Subcutaneous abdominal adipose tissue (tissue), 5 donors: ENCODE measurements around the gene ORAI3.

ENCODE experiments used
- H3K27ac ChIP-seq: one replicate; pipeline ENCODE4 v1.7.0; 2013; ENCODE audit warnings: low read depth, mild to moderate bottlenecking, inconsistent platforms, low read length, moderate library complexity
- H3K27me3 ChIP-seq, 5 donors: one replicate each; pipeline ENCODE4 v1.7.0; 2013; ENCODE audit warnings: low read length in 5 of 5, inconsistent platforms in 1 of 5; ENCODE audit not compliant: control insufficient read depth in 5 of 5, insufficient read depth in 4 of 5
- H3K36me3 ChIP-seq, 5 donors: one replicate each; pipeline ENCODE4 v1.7.0; 2013; ENCODE audit warnings: low read length in 5 of 5; ENCODE audit not compliant: control insufficient read depth in 5 of 5, insufficient read depth in 5 of 5
- H3K4me1 ChIP-seq, 5 donors: one replicate each; pipeline ENCODE4 v1.7.0; 2013; ENCODE audit warnings: low read length in 5 of 5, mild to moderate bottlenecking in 3 of 5, moderate library complexity in 1 of 5; ENCODE audit not compliant: control insufficient read depth in 5 of 5, insufficient read depth in 5 of 5
- H3K4me3 ChIP-seq, 5 donors: one replicate each; pipeline ENCODE4 v1.7.0; 2013; ENCODE audit warnings: low read length in 5 of 5, low read depth in 1 of 5
- H3K9ac ChIP-seq, 5 donors: one replicate each; pipeline ENCODE4 v1.7.0; 2013; ENCODE audit warnings: low read length in 5 of 5, mild to moderate bottlenecking in 4 of 5, moderate library complexity in 3 of 5
- H3K9me3 ChIP-seq, 5 donors: one replicate each; pipeline ENCODE4 v1.7.0; 2013; ENCODE audit warnings: low read length in 5 of 5; ENCODE audit not compliant: control insufficient read depth in 5 of 5
- donor health status: healthy.
- donor health status: healthy.
- donor health status: healthy.
- donor health status: healthy.
- donor health status: healthy.

Gene ORAI3

GRCh38 chr16:30948667-30949649, at the start of gene ORAI3:
TSS of gene ORAI3 (plus strand) at chr16:30949068. CDS start at chr16:30949290, 222 bp downstream.
- H3K4me1 ChIP-seq: peaks cover 8 to 53% (median 40%) of the 10 kb centered on the region in 5 donors
- H3K27me3 ChIP-seq: no peaks in the 10 kb centered on the region
- peak within 1 kb of the TSS; percentile 72 for H3K27ac ChIP-seq
- peak within 1 kb of the TSS; percentile 39 to 83 (median 76) for H3K9ac ChIP-seq
- H3K9me3 ChIP-seq: no peaks in the 10 kb centered on the region
- H3K4me3 ChIP-seq: peak within 1 kb of the TSS; percentile 71 to 96 (median 81)
- H3K36me3 ChIP-seq: peaks cover 3 to 28% (median 11%) of the 10 kb centered on the region in 5 donors

- Histone ChIP-seq H3K4me3 (no peak overlapping the region), H3K27ac (no peak overlapping the region), H3K9ac (no peak overlapping the region), H3K9me3 (no peaks in the 10 kb centered on the region), H3K27me3 (no peaks in the 10 kb centered on the region), H3K4me1 (peaks cover 2 to 58% (median 53%) of the 10 kb centered on the region in 5 donors), H3K36me3 (no peaks in the 10 kb centered on the region)
Observed at GRCh38 chr16:30899794-30900193, 49.1 kb upstream of the ORAI3 start.

- H3K36me3 ChIP-seq: no peaks in the 10 kb centered on the region
- no peaks in the 10 kb centered on the region for H3K9me3 ChIP-seq
- H3K27ac ChIP-seq: no peak overlapping the region
- H3K4me3 ChIP-seq: no peak overlapping the region
- no peaks in the 10 kb centered on the region for H3K27me3 ChIP-seq
- H3K4me1 ChIP-seq: peaks cover 2 to 52% (median 49%) of the 10 kb centered on the region in 5 donors
- H3K9ac ChIP-seq: no peak overlapping the region
Observed at GRCh38 chr16:30900588-30900987, 48.3 kb upstream of the ORAI3 start.

GRCh38 chr16:30901201-30902028, 47.5 kb upstream of the ORAI3 start:
- Histone ChIP-seq H3K4me3 (peak overlapping the region; percentile 59 to 79 (median 64)), H3K9me3 (no peaks in the 10 kb centered on the region), H3K9ac (peak overlapping the region in 4 of 5 donors; percentile 57 to 85 (median 66)), H3K27me3 (no peaks in the 10 kb centered on the region), H3K27ac (peak overlapping the region; percentile 46), H3K36me3 (no peaks in the 10 kb centered on the region), H3K4me1 (peaks cover 2 to 43% (median 40%) of the 10 kb centered on the region in 5 donors)

GRCh38 chr16:30902029-30902972, 46.6 kb upstream of the ORAI3 start:
- peak overlapping the region; percentile 38 to 85 (median 71) for H3K9ac ChIP-seq
- H3K4me1 ChIP-seq: peaks cover 2 to 36% (median 34%) of the 10 kb centered on the region in 5 donors
- H3K36me3 ChIP-seq: peaks cover 0 to 3% (median 0%) of the 10 kb centered on the region in 5 donors
- H3K9me3 ChIP-seq: no peaks in the 10 kb centered on the region
- no peaks in the 10 kb centered on the region for H3K27me3 ChIP-seq
- peak overlapping the region; percentile 70 for H3K27ac ChIP-seq
- H3K4me3 ChIP-seq: peak overlapping the region; percentile 62 to 79 (median 67)

GRCh38 chr16:30903002-30903401, 45.9 kb upstream of the ORAI3 start:
- H3K4me1 ChIP-seq: peaks cover 2 to 35% (median 30%) of the 10 kb centered on the region in 5 donors
- H3K9ac ChIP-seq: peak overlapping the region; percentile 38 to 76 (median 68)
- no peaks in the 10 kb centered on the region for H3K9me3 ChIP-seq
- H3K36me3 ChIP-seq: peaks cover 0 to 3% (median 0%) of the 10 kb centered on the region in 5 donors
- H3K4me3 ChIP-seq: peak overlapping the region; percentile 27 to 79 (median 67)
- no peaks in the 10 kb centered on the region for H3K27me3 ChIP-seq
- peak overlapping the region; percentile 70 for H3K27ac ChIP-seq

GRCh38 chr16:30903596-30903995, 45.3 kb upstream of the ORAI3 start:
- Histone ChIP-seq H3K27me3 (no peaks in the 10 kb centered on the region), H3K4me3 (peak overlapping the region in 4 of 5 donors; percentile 4 to 27 (median 26)), H3K4me1 (peaks cover 2 to 35% (median 30%) of the 10 kb centered on the region in 5 donors), H3K36me3 (peaks cover 0 to 3% (median 0%) of the 10 kb centered on the region in 5 donors), H3K27ac (peak overlapping the region; percentile 76), H3K9me3 (no peaks in the 10 kb centered on the region), H3K9ac (no peak overlapping the region)

- Histone ChIP-seq H3K4me1 (peaks cover 2 to 35% (median 30%) of the 10 kb centered on the region in 5 donors), H3K9ac (no peak overlapping the region), H3K27ac (peak overlapping the region; percentile 76), H3K27me3 (no peaks in the 10 kb centered on the region), H3K36me3 (peaks cover 0 to 3% (median 0%) of the 10 kb centered on the region in 5 donors), H3K4me3 (peak overlapping the region in 4 of 5 donors; percentile 4 to 27 (median 26)), H3K9me3 (no peaks in the 10 kb centered on the region)
Observed at GRCh38 chr16:30904114-30904780, 44.6 kb upstream of the ORAI3 start.
